Smooth muscle cell (in vitro differentiated cells): Measurements from ENCODE around the gene TMEM164. TPM values are rescaled to one million over a fixed set of nuclear protein-coding genes. Genes with fewer than 3 reads are reported as not detected.

ENCODE experiments used
- DNase-seq: peaks from one replicate; lab custom pipeline; 2025; ENCODE audit not compliant: unreplicated experiment; lab: John Stamatoyannopoulos, UW
- H2AFZ ChIP-seq: fragments of 200-600 bp; sonication (generic); 2 replicates; pipeline ENCODE4 v1.6.0; 2016; ENCODE audit warnings: antibody characterized with exemption, low read depth, mild to moderate bottlenecking
- H3F3A ChIP-seq: fragments of 200-600 bp; sonication (generic); 2 replicates; pipeline ENCODE4 v1.6.0; 2017; ENCODE audit warnings: antibody characterized with exemption, low read depth
- H3K27ac ChIP-seq: fragments of 200-600 bp; sonication (generic); 2 replicates; pipeline ENCODE4 v1.5.1; 2016; ENCODE audit warnings: low read depth, mild to moderate bottlenecking
- H3K27me3 ChIP-seq: fragments of 200-600 bp; sonication (generic); 2 replicates; pipeline ENCODE4 v1.6.1; 2016; ENCODE audit warnings: low read depth, mild to moderate bottlenecking
- H3K36me3 ChIP-seq: fragments of 200-600 bp; sonication (generic); 2 replicates; pipeline ENCODE4 v1.5.1; 2016; ENCODE audit warnings: low read depth
- H3K4me1 ChIP-seq: fragments of 200-600 bp; sonication (generic); 2 replicates; pipeline ENCODE4 v1.5.1; 2016; ENCODE audit warnings: low read depth
- H3K4me2 ChIP-seq: fragments of 200-600 bp; sonication (generic); 2 replicates; pipeline ENCODE4 v1.6.0; 2016; ENCODE audit warnings: mild to moderate bottlenecking
- H3K4me3 ChIP-seq: fragments of 200-600 bp; sonication (generic); 2 replicates; pipeline ENCODE4 v1.5.1; 2016; ENCODE audit warnings: mild to moderate bottlenecking
- H3K79me2 ChIP-seq: fragments of 200-600 bp; sonication (generic); 2 replicates; pipeline ENCODE4 v1.6.0; 2016; ENCODE audit warnings: low read depth, mild to moderate bottlenecking
- H3K9ac ChIP-seq: fragments of 200-600 bp; sonication (generic); 2 replicates; pipeline ENCODE4 v1.6.0; 2016; ENCODE audit warnings: low read depth
- H3K9me3 ChIP-seq: fragments of 200-600 bp; sonication (generic); replicated peaks from 2 replicates; pipeline ENCODE4 v1.5.1; 2016; ENCODE audit warnings: low read depth
- H4K20me1 ChIP-seq: fragments of 200-600 bp; sonication (generic); 2 replicates; pipeline ENCODE4 v1.6.0; 2016; ENCODE audit warnings: low read depth
- CTCF ChIP-seq: fragments of 200-600 bp; sonication (generic); IDR thresholded peaks from 2 replicates; pipeline ENCODE4 v1.5.1; 2017; ENCODE audit warnings: borderline replicate concordance, mild to moderate bottlenecking, antibody characterized with exemption; ENCODE audit not compliant: insufficient read depth, poor library complexity, severe bottlenecking
- WGBS: methylation state at CpG from one replicate; pipeline ENCODE4 v1.1.7; 2016; ENCODE audit warnings: low lambda C conversion rate; 5-methylcytosine and 5-hydroxymethylcytosine counted together
- polyA plus RNA-seq: library from polyadenylated mRNA; unstranded; fragments of >200 nt; fragmentation: Nextera tagmentation; extraction: Ambion mirVana; gene quantifications from 2 replicates; pipeline ENCODE4 v1.2.1, GENCODE V29; 2016
- total RNA-seq: library from RNA; depleted of rRNA; stranded (reverse); fragments of >200 nt; gene quantifications from 2 replicates; pipeline ENCODE4 v1.2.3, GENCODE V29; 2014

TMEM164 gene
- total and polyA plus RNA-seq, 2 experiments from 2014 or later, result 1.5 to 8.9 TPM

GRCh38 chrX:110157444-110157843, 154.5 kb downstream of the TMEM164 start:
- no peak for DNase-seq
- Histone ChIP-seq H3K27me3 (no peaks in the 10 kb centered on the region), H3K36me3 (no peaks in the 10 kb centered on the region), H3K27ac (no peak overlapping the region), H4K20me1 (no peaks in the 10 kb centered on the region), H3K79me2 (no peaks in the 10 kb centered on the region), H3K9ac (no peak overlapping the region), H3K9me3 (no peaks in the 10 kb centered on the region), H2AFZ (no peak overlapping the region), H3K4me1 (no peaks in the 10 kb centered on the region), H3K4me2 (no peak overlapping the region), H3F3A (no peaks in the 10 kb centered on the region), H3K4me3 (no peak overlapping the region)
- TF ChIP-seq CTCF, result no peak
- 73% methylated on average over 1 of the region's 1 CpG for WGBS

GRCh38 chrX:110159235-110159634, 156.3 kb downstream of the TMEM164 start:
- Histone ChIP-seq H3F3A (no peaks in the 10 kb centered on the region), H3K27ac (no peak overlapping the region), H3K4me1 (no peaks in the 10 kb centered on the region), H3K4me3 (no peak overlapping the region), H3K9ac (no peak overlapping the region), H2AFZ (no peak overlapping the region), H3K9me3 (no peaks in the 10 kb centered on the region), H4K20me1 (no peaks in the 10 kb centered on the region), H3K27me3 (no peaks in the 10 kb centered on the region), H3K4me2 (no peak overlapping the region), H3K79me2 (no peaks in the 10 kb centered on the region), H3K36me3 (no peaks in the 10 kb centered on the region)
- 84% methylated on average over 7 of the region's 7 CpGs for WGBS
- no peak for DNase-seq
- TF ChIP-seq CTCF, result no peak

GRCh38 chrX:110159865-110160264, 157.0 kb downstream of the TMEM164 start:
- Histone ChIP-seq H3F3A (no peaks in the 10 kb centered on the region), H3K4me3 (no peak overlapping the region), H2AFZ (no peak overlapping the region), H4K20me1 (no peaks in the 10 kb centered on the region), H3K4me1 (no peaks in the 10 kb centered on the region), H3K27ac (no peak overlapping the region), H3K36me3 (no peaks in the 10 kb centered on the region), H3K27me3 (no peaks in the 10 kb centered on the region), H3K79me2 (no peaks in the 10 kb centered on the region), H3K9me3 (no peaks in the 10 kb centered on the region), H3K4me2 (no peak overlapping the region), H3K9ac (no peak overlapping the region)
- DNase-seq, result no peak
- no peak for TF ChIP-seq CTCF
- WGBS, result 80% methylated on average over 2 of the region's 2 CpGs

GRCh38 chrX:110161361-110161686, 158.4 kb downstream of the TMEM164 start:
- H3K27me3 ChIP-seq, result no peaks in the 10 kb centered on the region
- no peaks in the 10 kb centered on the region for H4K20me1 ChIP-seq
- H3K4me1 ChIP-seq, result no peaks in the 10 kb centered on the region
- no peaks in the 10 kb centered on the region for H3K79me2 ChIP-seq
- H3K4me2 ChIP-seq, result no peak overlapping the region
- DNase-seq, result no peak
- no peaks in the 10 kb centered on the region for H3F3A ChIP-seq
- 57% methylated on average over 1 of the region's 1 CpG for WGBS
- no peak for TF ChIP-seq CTCF
- H3K27ac ChIP-seq, result peak overlapping the region; percentile 41
- H3K4me3 ChIP-seq, result no peak overlapping the region
- no peaks in the 10 kb centered on the region for H3K9me3 ChIP-seq
- H2AFZ ChIP-seq, result no peak overlapping the region
- H3K9ac ChIP-seq, result no peak overlapping the region
- no peaks in the 10 kb centered on the region for H3K36me3 ChIP-seq
